Duodenal mucosa (tissue), 2 donors: ENCODE data around the gene ANKRD13D.
A peak's percentile ranks its signal among the peaks of the same experiment; 100 is the strongest.

Experiments
- H3K27ac ChIP-seq: one replicate; pipeline ENCODE4 v1.7.0; 2013; ENCODE audit warnings: low read depth, low read length
- H3K27me3 ChIP-seq, 2 donors: one replicate each; pipeline ENCODE4 v1.7.0; 2013; ENCODE audit warnings: low read length in 2 of 2, control low read depth in 1 of 2; ENCODE audit not compliant: insufficient read depth in 2 of 2, control insufficient read depth in 1 of 2
- H3K36me3 ChIP-seq, 2 donors: one replicate each; pipeline ENCODE4 v1.7.0; 2013; ENCODE audit warnings: low read length in 2 of 2, control low read depth in 1 of 2; ENCODE audit not compliant: insufficient read depth in 2 of 2, control insufficient read depth in 1 of 2
- H3K4me1 ChIP-seq, 2 donors: one replicate each; pipeline ENCODE4 v1.7.0; 2013; ENCODE audit warnings: low read length in 2 of 2, control low read depth in 1 of 2; ENCODE audit not compliant: insufficient read depth in 2 of 2, control insufficient read depth in 1 of 2
- H3K4me3 ChIP-seq, 2 donors: one replicate each; pipeline ENCODE4 v1.7.0; 2013; ENCODE audit warnings: low read length in 2 of 2, low read depth in 1 of 2
- H3K9ac ChIP-seq, 2 donors: one replicate each; pipeline ENCODE4 v1.7.0; 2013; ENCODE audit warnings: low read length in 2 of 2, low read depth in 1 of 2
- H3K9me3 ChIP-seq, 2 donors: one replicate each; pipeline ENCODE4 v1.7.0; 2013; ENCODE audit warnings: low read length in 2 of 2, control low read depth in 1 of 2; ENCODE audit not compliant: control insufficient read depth in 1 of 2

ANKRD13D gene

DNA sequence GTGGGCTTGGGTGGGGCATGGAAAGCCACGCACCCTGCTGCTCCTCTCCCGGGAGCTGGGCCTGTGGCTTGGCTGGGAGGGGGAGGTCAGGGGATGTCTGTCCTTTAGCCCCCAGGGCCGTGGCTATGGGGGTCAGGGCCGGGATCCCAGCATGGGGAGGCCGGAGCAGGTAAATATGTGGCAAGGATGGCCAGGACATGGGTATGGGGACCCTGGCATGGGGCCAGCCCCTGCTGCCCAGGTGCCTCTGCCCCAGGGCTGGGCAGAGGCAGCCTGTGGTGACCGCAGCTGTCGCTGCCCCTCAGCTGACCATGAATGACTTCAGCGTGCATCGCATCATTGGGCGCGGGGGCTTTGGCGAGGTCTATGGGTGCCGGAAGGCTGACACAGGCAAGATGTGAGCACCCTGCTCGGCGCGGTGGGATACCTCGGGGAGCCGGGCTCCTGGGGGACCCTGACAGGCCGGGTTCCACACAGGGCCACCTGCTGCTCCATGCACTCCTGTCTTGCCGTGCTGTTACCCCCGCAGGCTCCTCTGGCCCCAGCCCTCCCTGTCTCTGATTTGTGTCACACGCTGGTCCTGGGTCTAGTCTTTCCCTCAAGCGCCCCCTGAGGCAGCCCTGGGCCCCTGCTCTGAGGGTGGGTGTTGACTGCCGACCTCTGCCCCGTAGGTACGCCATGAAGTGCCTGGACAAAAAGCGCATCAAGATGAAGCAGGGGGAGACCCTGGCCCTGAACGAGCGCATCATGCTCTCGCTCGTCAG lies 8.1 kb upstream of the ANKRD13D start:
- H3K36me3 ChIP-seq, result peaks cover 59 to 77% of the 10 kb centered on the region in 2 donors
- H3K4me1 ChIP-seq, result peaks cover 29 to 37% of the 10 kb centered on the region in 2 donors
- H3K27ac ChIP-seq, result no peak overlapping the region
- H3K9me3 ChIP-seq, result no peaks in the 10 kb centered on the region
- H3K9ac ChIP-seq, result no peak overlapping the region
- no peaks in the 10 kb centered on the region for H3K27me3 ChIP-seq
- H3K4me3 ChIP-seq, result no peak overlapping the region

DNA sequence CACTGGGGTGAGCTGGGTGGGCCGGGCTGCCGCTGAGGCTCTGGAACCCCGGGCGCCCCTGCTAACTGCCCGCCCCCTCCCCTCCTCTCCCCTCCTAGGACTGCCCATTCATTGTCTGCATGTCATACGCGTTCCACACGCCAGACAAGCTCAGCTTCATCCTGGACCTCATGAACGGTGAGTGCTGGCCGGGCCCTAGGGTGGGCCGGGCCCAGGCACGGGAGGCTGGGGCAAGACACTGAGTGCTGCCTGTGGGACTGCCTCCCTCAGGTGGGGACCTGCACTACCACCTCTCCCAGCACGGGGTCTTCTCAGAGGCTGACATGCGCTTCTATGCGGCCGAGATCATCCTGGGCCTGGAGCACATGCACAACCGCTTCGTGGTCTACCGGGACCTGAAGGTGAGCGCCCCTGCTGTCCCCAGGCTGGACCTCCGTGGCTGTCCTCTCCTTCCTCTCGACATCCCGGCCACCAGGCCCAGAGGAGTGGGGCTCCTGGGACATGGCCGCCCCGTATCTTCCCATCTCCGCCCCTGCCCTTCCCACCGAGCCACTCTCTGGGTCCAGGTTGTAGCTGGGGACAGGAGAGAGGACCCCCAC lies 7.5 kb upstream of the ANKRD13D start:
- Histone ChIP-seq H3K9ac (no peak overlapping the region), H3K4me1 (peaks cover 26 to 33% of the 10 kb centered on the region in 2 donors), H3K9me3 (no peaks in the 10 kb centered on the region), H3K4me3 (no peak overlapping the region), H3K36me3 (peaks cover 63 to 84% of the 10 kb centered on the region in 2 donors), H3K27ac (no peak overlapping the region), H3K27me3 (no peaks in the 10 kb centered on the region)

DNA sequence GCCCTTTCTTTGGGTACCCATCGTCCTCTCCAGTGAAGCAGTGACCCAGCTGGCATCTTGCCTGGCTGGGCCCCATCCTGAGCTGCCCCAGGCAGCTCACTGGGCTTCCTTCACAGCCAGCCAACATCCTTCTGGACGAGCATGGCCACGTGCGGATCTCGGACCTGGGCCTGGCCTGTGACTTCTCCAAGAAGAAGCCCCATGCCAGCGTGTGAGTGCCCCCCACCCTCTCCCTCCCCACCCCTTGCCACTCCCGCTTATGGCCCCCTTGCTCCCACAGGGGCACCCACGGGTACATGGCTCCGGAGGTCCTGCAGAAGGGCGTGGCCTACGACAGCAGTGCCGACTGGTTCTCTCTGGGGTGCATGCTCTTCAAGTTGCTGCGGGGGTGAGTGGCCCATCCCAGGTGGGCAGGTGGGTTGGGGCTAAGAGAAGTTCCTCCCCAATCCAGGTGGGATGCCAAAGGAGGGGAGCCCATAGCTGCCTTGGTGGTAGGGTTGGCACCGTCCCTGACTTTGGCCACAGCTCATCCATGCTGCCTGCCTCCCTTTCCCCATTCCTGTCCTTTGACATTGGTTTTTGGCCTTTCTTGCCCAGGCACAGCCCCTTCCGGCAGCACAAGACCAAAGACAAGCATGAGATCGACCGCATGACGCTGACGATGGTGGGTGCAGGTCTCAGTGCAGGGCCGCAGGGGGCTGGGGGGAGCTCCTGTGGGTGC lies 6.8 kb upstream of the ANKRD13D start:
- Histone ChIP-seq H3K4me1 (peaks cover 25 to 33% of the 10 kb centered on the region in 2 donors), H3K27me3 (no peaks in the 10 kb centered on the region), H3K4me3 (no peak overlapping the region), H3K9me3 (no peaks in the 10 kb centered on the region), H3K9ac (no peak overlapping the region), H3K36me3 (peaks cover 65 to 89% of the 10 kb centered on the region in 2 donors), H3K27ac (no peak overlapping the region)

DNA sequence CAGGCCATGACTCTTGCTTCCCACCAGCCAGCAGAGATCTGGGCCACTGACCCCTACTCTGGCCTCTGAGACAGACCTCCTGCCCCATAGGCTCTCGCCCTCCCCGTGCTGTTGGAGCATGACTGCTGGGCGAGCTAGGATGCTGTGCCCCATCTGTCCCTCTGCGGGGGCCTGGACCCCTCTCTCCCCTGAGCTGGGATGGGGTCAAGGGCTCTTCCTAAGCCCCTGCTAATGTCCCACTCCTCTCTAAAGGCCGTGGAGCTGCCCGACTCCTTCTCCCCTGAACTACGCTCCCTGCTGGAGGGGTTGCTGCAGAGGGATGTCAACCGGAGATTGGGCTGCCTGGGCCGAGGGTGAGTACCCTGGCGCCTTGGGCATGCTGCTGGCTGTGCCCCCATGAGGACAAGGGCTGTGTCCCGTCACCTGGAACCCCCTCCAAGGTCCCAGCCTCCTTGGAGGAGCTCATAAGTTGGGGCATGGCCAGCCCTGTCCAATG lies 6.2 kb upstream of the ANKRD13D start:
- Histone ChIP-seq H3K27me3 (no peaks in the 10 kb centered on the region), H3K27ac (no peak overlapping the region), H3K9ac (no peak overlapping the region), H3K4me3 (no peak overlapping the region), H3K9me3 (no peaks in the 10 kb centered on the region), H3K4me1 (peaks cover 26 to 34% of the 10 kb centered on the region in 2 donors), H3K36me3 (peaks cover 65 to 88% of the 10 kb centered on the region in 2 donors)

DNA sequence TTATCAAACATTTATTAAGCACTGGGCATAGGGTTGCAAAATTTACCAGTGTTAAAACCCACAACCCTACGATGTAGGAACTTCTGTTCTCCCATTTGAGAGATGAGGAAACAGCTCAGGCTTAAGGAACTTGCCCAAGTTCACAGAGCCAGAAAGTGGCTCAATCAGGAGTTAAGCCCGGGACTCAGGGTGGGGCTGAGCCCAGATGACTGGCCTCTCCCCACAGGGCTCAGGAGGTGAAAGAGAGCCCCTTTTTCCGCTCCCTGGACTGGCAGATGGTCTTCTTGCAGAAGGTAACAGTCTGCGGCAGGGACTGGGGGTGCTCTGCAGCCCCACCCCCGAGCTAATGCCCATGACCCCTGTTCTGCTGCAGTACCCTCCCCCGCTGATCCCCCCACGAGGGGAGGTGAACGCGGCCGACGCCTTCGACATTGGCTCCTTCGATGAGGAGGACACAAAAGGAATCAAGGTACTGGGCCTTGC lies 5.6 kb upstream of the ANKRD13D start:
- Histone ChIP-seq H3K4me3 (no peak overlapping the region), H3K27ac (no peak overlapping the region), H3K9me3 (no peaks in the 10 kb centered on the region), H3K4me1 (peaks cover 28 to 32% of the 10 kb centered on the region in 2 donors), H3K36me3 (peaks cover 65 to 82% of the 10 kb centered on the region in 2 donors), H3K9ac (no peak overlapping the region), H3K27me3 (no peaks in the 10 kb centered on the region)

DNA sequence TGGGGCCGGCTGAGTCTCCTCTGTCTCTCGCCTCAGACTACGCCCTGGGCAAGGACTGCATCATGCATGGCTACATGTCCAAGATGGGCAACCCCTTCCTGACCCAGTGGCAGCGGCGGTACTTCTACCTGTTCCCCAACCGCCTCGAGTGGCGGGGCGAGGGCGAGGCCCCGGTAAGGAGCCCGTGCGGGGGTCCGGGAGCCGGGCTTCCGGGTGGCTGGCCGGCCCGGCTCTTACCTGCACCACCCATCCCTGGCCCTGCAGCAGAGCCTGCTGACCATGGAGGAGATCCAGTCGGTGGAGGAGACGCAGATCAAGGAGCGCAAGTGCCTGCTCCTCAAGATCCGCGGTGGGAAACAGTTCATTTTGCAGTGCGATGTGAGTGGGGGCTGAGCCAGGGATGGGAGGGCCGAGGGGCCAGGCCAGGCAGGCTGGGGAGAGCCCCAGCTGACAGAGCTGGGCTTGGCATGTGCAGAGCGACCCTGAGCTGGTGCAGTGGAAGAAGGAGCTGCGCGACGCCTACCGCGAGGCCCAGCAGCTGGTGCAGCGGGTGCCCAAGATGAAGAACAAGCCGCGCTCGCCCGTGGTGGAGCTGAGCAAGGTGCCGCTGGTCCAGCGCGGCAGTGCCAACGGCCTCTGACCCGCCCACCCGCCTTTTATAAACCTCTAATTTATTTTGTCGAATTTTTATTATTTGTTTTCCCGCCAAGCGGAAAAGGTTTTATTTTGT lies 4.1 kb upstream of the ANKRD13D start:
- peaks cover 52 to 70% of the 10 kb centered on the region in 2 donors for H3K36me3 ChIP-seq
- H3K9me3 ChIP-seq, result no peaks in the 10 kb centered on the region
- no peak overlapping the region for H3K27ac ChIP-seq
- peaks cover 26 to 28% of the 10 kb centered on the region in 2 donors for H3K4me1 ChIP-seq
- no peaks in the 10 kb centered on the region for H3K27me3 ChIP-seq
- H3K4me3 ChIP-seq, result no peak overlapping the region
- no peak overlapping the region for H3K9ac ChIP-seq

DNA sequence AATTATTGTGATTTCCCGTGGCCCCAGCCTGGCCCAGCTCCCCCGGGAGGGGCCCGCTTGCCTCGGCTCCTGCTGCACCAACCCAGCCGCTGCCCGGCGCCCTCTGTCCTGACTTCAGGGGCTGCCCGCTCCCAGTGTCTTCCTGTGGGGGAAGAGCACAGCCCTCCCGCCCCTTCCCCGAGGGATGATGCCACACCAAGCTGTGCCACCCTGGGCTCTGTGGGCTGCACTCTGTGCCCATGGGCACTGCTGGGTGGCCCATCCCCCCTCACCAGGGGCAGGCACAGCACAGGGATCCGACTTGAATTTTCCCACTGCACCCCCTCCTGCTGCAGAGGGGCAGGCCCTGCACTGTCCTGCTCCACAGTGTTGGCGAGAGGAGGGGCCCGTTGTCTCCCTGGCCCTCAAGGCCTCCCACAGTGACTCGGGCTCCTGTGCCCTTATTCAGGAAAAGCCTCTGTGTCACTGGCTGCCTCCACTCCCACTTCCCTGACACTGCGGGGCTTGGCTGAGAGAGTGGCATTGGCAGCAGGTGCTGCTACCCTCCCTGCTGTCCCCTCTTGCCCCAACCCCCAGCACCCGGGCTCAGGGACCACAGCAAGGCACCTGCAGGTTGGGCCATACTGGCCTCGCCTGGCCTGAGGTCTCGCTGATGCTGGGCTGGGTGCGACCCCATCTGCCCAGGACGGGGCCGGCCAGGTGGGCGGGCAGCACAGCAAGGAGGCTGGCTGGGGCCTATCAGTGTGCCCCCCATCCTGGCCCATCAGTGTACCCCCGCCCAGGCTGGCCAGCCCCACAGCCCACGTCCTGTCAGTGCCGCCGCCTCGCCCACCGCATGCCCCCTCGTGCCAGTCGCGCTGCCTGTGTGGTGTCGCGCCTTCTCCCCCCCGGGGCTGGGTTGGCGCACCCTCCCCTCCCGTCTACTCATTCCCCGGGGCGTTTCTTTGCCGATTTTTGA lies 3.3 kb upstream of the ANKRD13D start:
- H3K4me1 ChIP-seq, result peaks cover 34% of the 10 kb centered on the region in 2 donors

DNA sequence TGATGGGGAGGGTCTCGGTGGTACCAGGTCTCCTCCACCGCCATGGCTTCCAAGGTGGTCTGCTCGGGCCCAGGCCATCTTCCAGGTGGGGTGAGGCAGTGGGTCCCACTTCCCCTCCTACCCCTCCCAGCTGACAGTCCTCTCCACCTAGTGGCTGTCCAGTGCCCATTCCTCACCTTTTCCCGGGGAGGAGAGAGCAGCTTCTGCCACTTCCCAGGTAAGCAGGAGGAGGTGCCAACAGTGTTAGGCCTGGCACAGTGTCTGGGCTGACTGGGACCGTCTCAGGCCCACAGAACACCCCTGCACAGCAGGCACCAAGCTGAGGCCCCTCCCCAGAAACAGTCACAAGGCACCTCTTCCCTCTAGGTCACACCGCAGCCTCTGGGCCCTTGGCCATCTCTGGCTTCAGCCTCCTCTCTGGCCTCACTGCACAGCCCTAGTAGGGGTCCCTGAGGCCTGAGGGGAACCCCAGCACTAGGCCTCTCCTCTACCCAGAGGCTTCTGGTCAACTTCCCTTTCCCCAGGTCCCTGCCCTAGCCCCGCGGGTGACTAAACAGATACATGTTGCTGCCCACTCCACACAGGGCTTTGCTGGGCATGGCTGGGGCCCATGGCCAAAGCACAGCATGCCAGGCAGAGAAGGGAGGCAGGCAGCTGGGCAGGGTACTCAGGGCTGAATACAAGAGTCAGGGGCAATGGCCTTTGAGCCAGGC lies 2.3 kb upstream of the ANKRD13D start:
- Histone ChIP-seq H3K4me3 (no peak overlapping the region), H3K36me3 (peaks cover 40 to 63% of the 10 kb centered on the region in 2 donors), H3K4me1 (peaks cover 34 to 36% of the 10 kb centered on the region in 2 donors)

More for the DNA sequence above, 3.3 kb upstream of the ANKRD13D start:
- Histone ChIP-seq H3K27me3 (no peaks in the 10 kb centered on the region), H3K9me3 (no peaks in the 10 kb centered on the region), H3K4me3 (no peak overlapping the region), H3K27ac (peak overlapping the region; percentile 67), H3K9ac (no peak overlapping the region), H3K36me3 (peaks cover 44 to 68% of the 10 kb centered on the region in 2 donors)

More for the DNA sequence above, 2.3 kb upstream of the ANKRD13D start:
- Histone ChIP-seq H3K9me3 (no peaks in the 10 kb centered on the region), H3K27me3 (no peaks in the 10 kb centered on the region), H3K9ac (peak overlapping the region; percentile 0 to 71), H3K27ac (peak overlapping the region; percentile 95)
